ENCODE results near the gene KCNQ1OT1.

The KCNQ1OT1 gene

DNA sequence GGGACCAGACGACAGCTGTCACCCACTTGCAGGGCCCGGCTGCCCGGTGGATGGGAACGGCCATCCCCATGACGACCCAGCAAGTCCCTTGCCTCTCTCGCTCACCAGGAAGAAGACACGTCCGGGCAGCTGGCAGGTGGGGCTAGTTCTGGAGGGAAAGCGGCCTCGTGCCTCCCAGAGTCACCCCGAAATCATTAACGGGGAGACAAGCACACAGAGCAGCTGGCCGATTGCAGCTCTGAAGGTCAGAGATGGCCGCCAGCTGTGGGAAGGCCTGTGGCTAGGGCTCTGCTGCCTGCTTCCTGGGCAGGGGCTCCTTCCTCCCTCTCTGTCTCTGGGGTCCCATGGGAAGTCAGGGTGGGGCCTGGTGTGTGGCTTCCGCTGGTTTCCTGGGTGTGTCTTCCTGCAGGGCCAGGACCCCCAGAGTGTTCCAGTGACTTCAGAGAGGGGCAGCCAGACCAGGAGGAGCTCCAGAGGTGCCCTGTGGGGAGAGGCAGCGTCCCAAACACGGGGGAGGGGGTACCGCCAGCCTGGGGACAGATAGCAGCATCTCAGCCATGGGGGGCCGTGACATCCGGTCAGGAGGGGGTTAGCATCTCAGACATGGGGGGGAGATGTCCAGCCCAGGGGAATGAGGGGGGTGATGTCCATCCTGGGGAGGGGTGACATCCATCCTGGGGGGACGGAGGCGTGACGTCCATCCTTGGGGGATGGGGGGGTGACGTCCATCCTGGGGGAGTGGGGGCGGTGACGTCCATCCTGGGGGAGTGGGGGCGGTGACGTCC, 140.1 kb downstream of the KCNQ1OT1 start:
- DNase-seq (ENCODE audit: low read depth in 1 of 2, low spot score in 1 of 2) = no peak

DNA sequence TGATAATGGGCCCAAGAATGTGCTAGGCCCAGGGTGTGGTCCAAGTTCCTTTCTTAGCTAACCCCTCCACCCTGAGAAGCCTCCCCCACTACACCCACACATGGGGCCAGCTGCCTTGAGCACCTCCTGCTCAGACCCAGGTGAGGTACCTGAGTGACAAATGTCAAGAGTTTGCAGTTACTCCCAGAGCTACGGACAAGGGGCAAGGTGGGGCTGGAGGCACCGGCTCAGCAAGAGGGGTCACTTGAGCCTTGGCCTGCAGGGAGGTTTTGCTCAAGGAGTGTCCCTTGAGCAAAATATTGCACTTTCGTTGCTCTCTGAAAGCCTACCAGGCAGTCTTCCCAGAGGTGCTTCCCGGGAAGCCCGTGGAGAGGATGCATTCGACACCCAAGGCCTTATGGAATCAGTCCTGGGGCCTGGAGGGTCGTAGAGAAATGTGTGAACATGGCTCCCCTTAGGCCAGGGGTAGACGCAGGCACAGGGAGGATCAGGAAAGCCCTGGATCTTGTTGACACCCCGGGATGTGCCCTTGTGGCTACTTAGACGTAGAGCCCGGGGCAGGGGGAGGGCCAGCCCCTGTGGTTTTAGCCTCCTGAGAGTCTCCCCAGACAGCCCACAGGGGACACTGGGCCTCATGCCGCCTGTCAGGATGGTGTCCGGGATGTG, 140.8 kb downstream of the KCNQ1OT1 start:
- DNase-seq (ENCODE audit: low read depth in 1 of 2, low spot score in 1 of 2) = no peak

DNA sequence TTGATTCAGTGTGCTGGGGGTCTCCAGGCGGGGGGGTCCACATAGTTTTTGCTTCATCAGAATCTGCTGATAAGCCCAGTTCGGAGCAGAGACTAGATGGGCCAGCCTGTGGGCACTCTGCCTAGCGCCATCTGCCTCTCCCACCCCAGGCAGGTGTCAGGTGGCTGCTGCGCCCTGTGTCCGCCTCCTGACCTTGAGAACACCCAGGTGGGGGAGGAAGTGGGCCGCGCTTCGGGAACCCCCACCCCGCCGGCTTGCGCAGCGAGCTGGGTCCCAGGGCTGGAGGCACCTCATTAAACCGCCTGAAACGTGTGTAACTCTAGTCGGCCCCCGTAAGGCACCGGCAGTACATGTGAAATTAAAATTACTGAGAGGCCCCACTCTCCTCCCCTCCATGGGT, 141.4 kb downstream of the KCNQ1OT1 start:
- no peak for DNase-seq (ENCODE audit: low read depth in 1 of 2, low spot score in 1 of 2)

Data from activated CD4-positive, alpha-beta T cell treated with anti-CD3 and anti-CD28 coated beads, Interleukin-2, amount 50 U/mL, for 24 hours (primary cell).